HCT116 (cell line): ENCODE data around the gene CHST8. TPM values are rescaled to one million over a fixed set of nuclear protein-coding genes. Genes with fewer than 3 reads are reported as not detected.

Experiments
- ATAC-seq: fragments of 200-7000 bp; cut with Tn5 transposase; 2 replicates; pipeline ENCODE4 v1.9.1; 2020; ENCODE audit warnings: mild to moderate bottlenecking, moderate library complexity
- BruUV-seq: library from RNA; stranded (reverse); fragments of 400-500 nt; replicated peaks from 2 replicates; lab custom pipeline; 2021; lab: Mats Ljungman, UMichigan
- CTCF ChIA-PET: fragments of 300-600 bp; sonication (Branson Sonifier 250); formaldehyde crosslinking; loops from one replicate; lab custom pipeline; 2021; ENCODE audit warnings: antibody characterized with exemption; lab: Charles Lee
- POLR2A ChIA-PET: fragments of 300-600, 350-600 bp; sonication (Branson Sonifier 250); formaldehyde crosslinking; loops from one replicate; lab custom pipeline; 2021; ENCODE audit warnings: antibody characterized with exemption; lab: Charles Lee
- RAD21 ChIA-PET, 2 experiments: fragments of 300-600 bp; sonication (Branson Sonifier 250); formaldehyde crosslinking; loops; one replicate each; lab custom pipeline; 2023; ENCODE audit warnings: low total read pairs in 2 of 2; ENCODE audit not compliant: uncharacterized antibody in 2 of 2, unreplicated experiment in 2 of 2, low non-redundant PET in 1 of 2; lab: Charles Lee
- DNase-seq: peaks from one replicate; pipeline ENCODE4 v3.0.0-alpha.2; 2010; ENCODE audit warnings: low read depth, low spot score
- H2AFZ ChIP-seq: fragments of 200-600 bp; shearing (Covaris generic), sonication (generic); 2 replicates; pipeline ENCODE4 v1.6.1; 2017; ENCODE audit warnings: low read depth, mixed run types, mixed read lengths, antibody characterized with exemption, low read length; ENCODE audit not compliant: poor library complexity, severe bottlenecking
- H3K27ac ChIP-seq: 2 replicates; pipeline ENCODE4 v1.5.1; 2012; ENCODE audit warnings: low read depth, low read length
- H3K27me3 ChIP-seq: fragments of 200-600 bp; sonication (generic); 2 replicates; pipeline ENCODE4 v1.6.1; 2016; ENCODE audit warnings: mixed run types, low read length, mixed read lengths; ENCODE audit not compliant: insufficient read depth
- H3K36me3 ChIP-seq, 2 experiments: fragments of 200-500 bp in 1 of 2; fragments of 200-600 bp in 1 of 2; sonication (Bioruptor generic) in 1 of 2; sonication (generic) in 1 of 2; 2 replicates each; pipeline versions ENCODE4 v1.5.1 to v1.6.1; 2014 to 2016; ENCODE audit warnings: low read length in 2 of 2, inconsistent platforms in 1 of 2, mixed read lengths in 1 of 2, mixed run types in 1 of 2; ENCODE audit not compliant: insufficient read depth in 2 of 2, control insufficient read depth in 1 of 2
- H3K4me1 ChIP-seq, 2 experiments: fragments of 200-600 bp in 1 of 2; sonication (generic) in 1 of 2; 2 replicates each; pipeline versions ENCODE4 v1.5.1 to v1.6.1; 2012 to 2017; ENCODE audit warnings: low read length in 2 of 2, inconsistent platforms in 1 of 2, mild to moderate bottlenecking in 1 of 2, mixed read lengths in 1 of 2, mixed run types in 1 of 2, moderate library complexity in 1 of 2; ENCODE audit not compliant: insufficient read depth in 2 of 2, control insufficient read depth in 1 of 2
- H3K4me2 ChIP-seq: fragments of 200-600 bp; sonication (generic); 2 replicates; pipeline ENCODE4 v1.6.1; 2017; ENCODE audit warnings: mixed run types, low read length, mixed read lengths
- H3K4me3 ChIP-seq, 2 experiments: fragments of 200-600 bp in 1 of 2; sonication (generic) in 1 of 2; replicated peaks in 1 of 2; 2 replicates each; pipeline ENCODE4 v1.5.1; 2011 to 2016; ENCODE audit warnings: low read length in 2 of 2, control low read depth in 1 of 2, low read depth in 1 of 2, mild to moderate bottlenecking in 1 of 2, mixed read lengths in 1 of 2, mixed run types in 1 of 2
- H3K79me2 ChIP-seq: fragments of 200-600 bp; sonication (generic); 2 replicates; pipeline ENCODE4 v1.6.1; 2017; ENCODE audit warnings: mild to moderate bottlenecking, mixed run types, low read length, moderate library complexity, mixed read lengths; ENCODE audit not compliant: insufficient read depth
- H3K9ac ChIP-seq: fragments of 200-600 bp; sonication (generic); 2 replicates; pipeline ENCODE4 v1.6.1; 2016; ENCODE audit warnings: low read length, mixed read lengths
- H3K9me2 ChIP-seq: fragments of 200-600 bp; sonication (generic), shearing (Covaris generic); 2 replicates; pipeline ENCODE4 v1.6.1; 2017; ENCODE audit warnings: mixed run types, mild to moderate bottlenecking, moderate library complexity; ENCODE audit not compliant: insufficient read depth
- H3K9me3 ChIP-seq, 2 experiments: fragments of 200-500 bp in 1 of 2; fragments of 200-600 bp in 1 of 2; sonication (Bioruptor generic) in 1 of 2; sonication (generic) in 1 of 2; 2 replicates each; pipeline ENCODE4 v1.6.1; 2014 to 2017; ENCODE audit warnings: low read length in 2 of 2, mixed read lengths in 2 of 2, inconsistent platforms in 1 of 2, low read depth in 1 of 2, mild to moderate bottlenecking in 1 of 2, mixed run types in 1 of 2, moderate library complexity in 1 of 2; ENCODE audit not compliant: control insufficient read depth in 1 of 2, insufficient read depth in 1 of 2
- H4K20me1 ChIP-seq: fragments of 200-600 bp; sonication (generic), shearing (Covaris generic); 2 replicates; pipeline ENCODE4 v1.6.1; 2017; ENCODE audit warnings: mixed run types, mild to moderate bottlenecking, moderate library complexity; ENCODE audit not compliant: insufficient read depth
- CBX3 ChIP-seq: IDR thresholded peaks from 2 replicates; pipeline ENCODE4 v1.6.1; 2012; ENCODE audit warnings: low read depth
- ELF1 ChIP-seq: IDR thresholded peaks from 2 replicates; pipeline ENCODE4 v1.6.1; 2012; ENCODE audit warnings: low read depth, borderline replicate concordance
- EZH2phosphoT487 ChIP-seq: fragments of 200-600 bp; IDR thresholded peaks from 2 replicates; pipeline ENCODE4 v1.6.1; 2018; ENCODE audit warnings: antibody characterized with exemption, borderline replicate concordance
- FOSL1 ChIP-seq: IDR thresholded peaks from 2 replicates; pipeline ENCODE4 v1.6.1; 2012; ENCODE audit warnings: low read depth
- POLR2A ChIP-seq: IDR thresholded peaks from 2 replicates; pipeline ENCODE4 v1.7.0; 2011; ENCODE audit warnings: borderline replicate concordance; ENCODE audit not compliant: insufficient read depth, insufficient read length; ENCODE audit errors: extremely low read depth
- RAD21 ChIP-seq: IDR thresholded peaks from 2 replicates; pipeline ENCODE4 v1.6.1; 2012; ENCODE audit warnings: low read depth, mild to moderate bottlenecking
- SIN3A ChIP-seq: IDR thresholded peaks from 2 replicates; pipeline ENCODE4 v1.6.1; 2012; ENCODE audit warnings: low read depth
- SRF ChIP-seq: IDR thresholded peaks from 2 replicates; pipeline ENCODE4 v1.6.1; 2012; ENCODE audit warnings: low read depth
- TCF7L2 ChIP-seq: IDR thresholded peaks from 2 replicates; pipeline ENCODE4 v1.7.0; 2011; ENCODE audit warnings: borderline replicate concordance, inconsistent platforms; ENCODE audit not compliant: insufficient read depth, insufficient read length; ENCODE audit errors: extremely low read depth
- ZFX ChIP-seq: fragments of 450-650 bp; IDR thresholded peaks from 2 replicates; pipeline ENCODE4 v1.6.1; 2017
- ZNF274 ChIP-seq: fragments of 200-500 bp; sonication (Bioruptor generic); IDR thresholded peaks from 2 replicates; pipeline ENCODE4 v1.6.1; 2014; ENCODE audit warnings: mild to moderate bottlenecking, low read depth, low read length, inconsistent platforms
- intact Hi-C: fragments of 100-400 bp; cut with micrococcal nuclease; formaldehyde crosslinking; loops from 2 replicates; pipeline ENCODE4 v1.10.0; 2022
- total RNA-seq: library from RNA; stranded (reverse); gene quantifications from one replicate; pipeline ENCODE4 v1.2.1, GENCODE V29; 2021; ENCODE audit not compliant: unreplicated experiment
- TF ChIP-seq, protein P1 (sequence below): IDR thresholded peaks from 2 replicates; pipeline ENCODE4 v1.6.1; 2012
- TF ChIP-seq, protein P2 (sequence below): IDR thresholded peaks from 2 replicates; pipeline ENCODE4 v1.6.1; 2012; ENCODE audit warnings: low read depth

The CHST8 gene
- total RNA-seq, 1 experiment from 2014 or later: not detected

DNA sequence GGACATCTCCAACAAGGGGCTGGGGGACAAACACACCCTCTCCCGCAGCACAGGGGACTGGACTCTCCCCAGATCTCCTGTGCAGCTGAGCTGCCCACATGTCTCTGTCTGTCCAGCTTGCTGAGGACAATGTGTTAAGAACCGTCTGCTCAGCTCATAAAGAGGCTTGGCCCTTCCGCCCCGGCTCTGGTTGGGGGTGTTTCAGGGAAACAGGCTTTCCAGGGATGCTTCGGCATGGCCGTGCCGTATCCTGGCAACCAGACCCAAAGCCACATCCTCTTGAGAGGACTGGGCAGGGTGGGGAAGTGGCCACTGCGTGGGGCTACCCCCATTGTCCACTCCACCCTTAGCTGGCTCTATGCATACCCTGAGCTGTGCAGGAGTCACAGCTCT lies 41.1 kb upstream of the CHST8 start:
- intact Hi-C loops: no loop called here
- Histone ChIP-seq H3K9ac (no peak overlapping the region), H3K4me1 (no peaks in the 10 kb centered on the region), H3K4me2 (no peak overlapping the region), H3K27me3 (peaks cover 14% of the 10 kb centered on the region), H3K9me2 (no peaks in the 10 kb centered on the region), H3K9me3 (no peaks in the 10 kb centered on the region; a peak in 1 of 4 replicates)
- TF ChIP-seq POLR2A (no peak), RAD21 (no peak), ZFX (no peak), SRF (no peak), SIN3A (no peak), CBX3 (no peak), FOSL1 (no peak), ELF1 (no peak), EZH2phosphoT487 (no peak), ZNF274 (no peak), TCF7L2 (no peak)
- TF ChIP-seq, protein P1, sequence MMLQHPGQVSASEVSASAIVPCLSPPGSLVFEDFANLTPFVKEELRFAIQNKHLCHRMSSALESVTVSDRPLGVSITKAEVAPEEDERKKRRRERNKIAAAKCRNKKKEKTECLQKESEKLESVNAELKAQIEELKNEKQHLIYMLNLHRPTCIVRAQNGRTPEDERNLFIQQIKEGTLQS: no peak
- TF ChIP-seq, protein P2, sequence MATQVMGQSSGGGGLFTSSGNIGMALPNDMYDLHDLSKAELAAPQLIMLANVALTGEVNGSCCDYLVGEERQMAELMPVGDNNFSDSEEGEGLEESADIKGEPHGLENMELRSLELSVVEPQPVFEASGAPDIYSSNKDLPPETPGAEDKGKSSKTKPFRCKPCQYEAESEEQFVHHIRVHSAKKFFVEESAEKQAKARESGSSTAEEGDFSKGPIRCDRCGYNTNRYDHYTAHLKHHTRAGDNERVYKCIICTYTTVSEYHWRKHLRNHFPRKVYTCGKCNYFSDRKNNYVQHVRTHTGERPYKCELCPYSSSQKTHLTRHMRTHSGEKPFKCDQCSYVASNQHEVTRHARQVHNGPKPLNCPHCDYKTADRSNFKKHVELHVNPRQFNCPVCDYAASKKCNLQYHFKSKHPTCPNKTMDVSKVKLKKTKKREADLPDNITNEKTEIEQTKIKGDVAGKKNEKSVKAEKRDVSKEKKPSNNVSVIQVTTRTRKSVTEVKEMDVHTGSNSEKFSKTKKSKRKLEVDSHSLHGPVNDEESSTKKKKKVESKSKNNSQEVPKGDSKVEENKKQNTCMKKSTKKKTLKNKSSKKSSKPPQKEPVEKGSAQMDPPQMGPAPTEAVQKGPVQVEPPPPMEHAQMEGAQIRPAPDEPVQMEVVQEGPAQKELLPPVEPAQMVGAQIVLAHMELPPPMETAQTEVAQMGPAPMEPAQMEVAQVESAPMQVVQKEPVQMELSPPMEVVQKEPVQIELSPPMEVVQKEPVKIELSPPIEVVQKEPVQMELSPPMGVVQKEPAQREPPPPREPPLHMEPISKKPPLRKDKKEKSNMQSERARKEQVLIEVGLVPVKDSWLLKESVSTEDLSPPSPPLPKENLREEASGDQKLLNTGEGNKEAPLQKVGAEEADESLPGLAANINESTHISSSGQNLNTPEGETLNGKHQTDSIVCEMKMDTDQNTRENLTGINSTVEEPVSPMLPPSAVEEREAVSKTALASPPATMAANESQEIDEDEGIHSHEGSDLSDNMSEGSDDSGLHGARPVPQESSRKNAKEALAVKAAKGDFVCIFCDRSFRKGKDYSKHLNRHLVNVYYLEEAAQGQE: no peak
- TF ChIP-seq, all 23 proteins: peak for 0
- ChIA-PET CTCF (no interaction called here), RAD21 (no interaction called here), POLR2A (no interaction called here)
- no peak overlapping the region for H3K4me3 ChIP-seq
- no peaks in the 10 kb centered on the region for H3K79me2 ChIP-seq
- H4K20me1 ChIP-seq: no peaks in the 10 kb centered on the region
- H2AFZ ChIP-seq: no peak overlapping the region
- no peaks in the 10 kb centered on the region for H3K36me3 ChIP-seq
- DNase-seq (no peak), ATAC-seq (no peak)
- H3K27ac ChIP-seq: no peak overlapping the region
- BruUV-seq: no TSS peak
